ENCODE data around the gene NACC2. TPM values are rescaled to one million over a fixed set of nuclear protein-coding genes. Genes with fewer than 3 reads are reported as not detected.

Gene NACC2
- total RNA-seq, 4 donors from 2014 or later = 71.4 to 209 (median 110) TPM

- H3K27ac ChIP-seq = no peak overlapping the region
- peak; percentile 53 for ATAC-seq
- peaks cover 0 to 19% (median 8%) of the 10 kb centered on the region in 3 donors for H3K4me1 ChIP-seq
- TF ChIP-seq POLR2AphosphoS5 (IDR thresholded peaks at IDR 0.05) = no peak
- TF ChIP-seq POLR2A (IDR thresholded peaks at IDR 0.05) = no peak
- TF ChIP-seq EP300 (IDR thresholded peaks at IDR 0.05) = no peak
- peak in 3 of 4 experiments; percentile 33 to 57 (median 37) for TF ChIP-seq CTCF (IDR thresholded peaks at IDR 0.05)
- no peaks in the 10 kb centered on the region for H3K9me3 ChIP-seq
- no peaks in the 10 kb centered on the region for H3K36me3 ChIP-seq
- H3K4me3 ChIP-seq = peak overlapping the region in 1 of 2 donors; percentile 47
- peaks cover 97% of the 10 kb centered on the region for H3K27me3 ChIP-seq
- 5% methylated on average over 4 to 13 of the region's 69 CpGs for WGBS, 2 donors (ENCODE audit: low coverage in 1 of 2)
Measured at GRCh38 chr9:136133191-136133958, 38.3 kb upstream of the NACC2 start.

DNA sequence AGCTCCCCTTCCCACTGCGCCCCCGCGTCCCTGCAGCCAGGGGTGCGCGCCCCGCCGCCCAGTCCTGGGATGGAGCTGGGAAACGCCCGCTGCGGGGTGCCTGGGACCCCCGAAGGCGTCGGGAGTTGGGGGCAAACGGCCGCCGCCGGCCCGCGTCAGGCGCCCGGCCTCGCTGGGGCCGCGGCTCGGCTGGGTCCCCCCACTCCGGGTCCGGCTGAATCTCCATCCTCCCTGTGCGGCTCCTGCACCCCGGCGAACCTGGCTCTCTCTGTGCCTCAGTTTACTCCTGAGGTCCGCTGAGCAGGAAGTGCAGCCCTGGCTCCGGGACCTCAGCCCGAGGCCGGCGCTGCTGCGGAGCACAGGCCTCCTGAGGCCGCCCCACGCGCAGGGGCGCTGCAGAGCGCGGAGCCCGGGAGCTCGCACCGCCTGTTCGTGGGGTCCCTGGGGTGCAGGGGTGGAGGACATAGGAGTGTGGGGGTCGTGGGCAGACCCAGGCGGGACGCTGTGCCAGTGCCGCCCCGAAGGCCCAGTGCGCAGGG lies 37.5 kb upstream of the NACC2 start:
- H3K27ac ChIP-seq = no peak overlapping the region
- H3K36me3 ChIP-seq = no peaks in the 10 kb centered on the region
- H3K9me3 ChIP-seq = no peaks in the 10 kb centered on the region
- peaks cover 97% of the 10 kb centered on the region for H3K27me3 ChIP-seq
- no peak for ATAC-seq
- WGBS, 2 donors (ENCODE audit: low coverage in 1 of 2) = no CpG with 5 or more reads among the region's 52 CpGs
- TF ChIP-seq POLR2A (IDR thresholded peaks at IDR 0.05) (no peak), CTCF (IDR thresholded peaks at IDR 0.05) (no peak), POLR2AphosphoS5 (IDR thresholded peaks at IDR 0.05) (no peak), EP300 (IDR thresholded peaks at IDR 0.05) (no peak)
- H3K4me3 ChIP-seq = peak overlapping the region in 1 of 2 donors; percentile 47
- peaks cover 0 to 19% (median 8%) of the 10 kb centered on the region in 3 donors for H3K4me1 ChIP-seq

DNA sequence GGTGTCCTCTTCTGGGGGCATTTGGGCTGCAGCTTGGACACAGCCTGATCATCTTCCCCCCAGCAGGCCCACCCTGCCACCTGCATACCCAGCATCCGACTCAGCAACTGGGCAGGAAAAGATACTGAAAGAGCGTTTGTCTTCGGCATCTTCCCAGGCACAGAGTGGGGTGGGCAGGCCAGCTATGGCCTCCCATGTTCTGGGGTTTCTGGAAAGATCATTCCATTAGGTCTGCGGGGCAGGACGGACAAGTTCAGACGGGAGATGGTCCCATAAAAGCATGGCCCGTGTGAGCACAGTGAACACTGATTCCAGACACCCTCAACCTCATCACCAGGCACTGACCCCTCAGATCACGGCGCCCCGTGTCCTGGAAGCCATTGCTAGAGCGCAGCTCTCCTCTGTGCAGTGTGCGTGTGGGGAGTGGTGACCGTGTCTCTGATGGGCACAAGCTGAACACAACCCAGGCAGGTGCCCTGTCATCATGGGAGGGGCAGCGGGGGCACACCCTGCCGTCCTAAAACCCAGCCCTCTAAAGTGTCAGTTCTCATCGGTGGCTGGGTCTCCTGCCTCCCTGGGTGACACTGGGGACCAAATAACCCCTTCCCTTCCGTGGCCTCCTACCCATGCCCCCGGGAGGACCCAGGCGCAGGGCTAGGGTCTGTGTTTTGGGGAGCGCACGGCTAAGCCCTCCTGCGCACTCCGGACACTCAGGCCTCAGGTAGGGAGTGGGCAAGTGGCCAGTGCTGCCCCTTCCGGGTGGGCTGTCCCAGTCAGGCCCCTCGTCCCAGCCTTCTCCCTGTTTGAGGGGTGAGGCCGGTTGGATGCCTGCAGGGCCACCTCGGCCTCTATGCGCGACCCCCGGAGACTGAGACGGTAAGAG lies 36.8 kb upstream of the NACC2 start:
- Histone ChIP-seq H3K9me3 (no peaks in the 10 kb centered on the region), H3K27ac (no peak overlapping the region), H3K27me3 (peaks cover 95% of the 10 kb centered on the region), H3K36me3 (no peaks in the 10 kb centered on the region), H3K4me1 (peaks cover 0 to 19% (median 8%) of the 10 kb centered on the region in 3 donors), H3K4me3 (no peak overlapping the region)
- ATAC-seq = no peak
- no peak for TF ChIP-seq POLR2AphosphoS5 (IDR thresholded peaks at IDR 0.05)
- 54% methylated on average over 4 of the region's 31 CpGs; no CpG with 5 or more reads in 1 of the 2 donors for WGBS, 2 donors (ENCODE audit: low coverage in 1 of 2)

- no peak overlapping the region for H3K27ac ChIP-seq
- no peak overlapping the region for H3K4me3 ChIP-seq
- 51 to 54% methylated on average over 7 to 17 of the region's 17 CpGs for WGBS, 2 donors (ENCODE audit: low coverage in 1 of 2)
- no peaks in the 10 kb centered on the region for H3K9me3 ChIP-seq
- ATAC-seq = no peak
- H3K27me3 ChIP-seq = peaks cover 88% of the 10 kb centered on the region
- TF ChIP-seq POLR2A (IDR thresholded peaks at IDR 0.05) (no peak), CTCF (IDR thresholded peaks at IDR 0.05) (no peak), POLR2AphosphoS5 (IDR thresholded peaks at IDR 0.05) (no peak), EP300 (IDR thresholded peaks at IDR 0.05) (no peak)
- H3K36me3 ChIP-seq = no peaks in the 10 kb centered on the region
- H3K4me1 ChIP-seq = peaks cover 0 to 19% (median 8%) of the 10 kb centered on the region in 3 donors
Measured at GRCh38 chr9:136129176-136129575, 34.1 kb upstream of the NACC2 start.

- TF ChIP-seq EP300 (IDR thresholded peaks at IDR 0.05) (no peak), CTCF (IDR thresholded peaks at IDR 0.05) (no peak), POLR2AphosphoS5 (IDR thresholded peaks at IDR 0.05) (no peak), POLR2A (IDR thresholded peaks at IDR 0.05) (no peak)
- Histone ChIP-seq H3K4me3 (no peak overlapping the region), H3K27me3 (peaks cover 88% of the 10 kb centered on the region), H3K36me3 (no peaks in the 10 kb centered on the region), H3K27ac (no peak overlapping the region), H3K9me3 (no peaks in the 10 kb centered on the region), H3K4me1 (peaks cover 0 to 12% (median 3%) of the 10 kb centered on the region in 3 donors)
- WGBS, 2 donors (ENCODE audit: low coverage in 1 of 2) = 80% methylated on average over 1 of the region's 17 CpGs; no CpG with 5 or more reads in 1 of the 2 donors
- ATAC-seq = no peak
Measured at GRCh38 chr9:136128436-136128835, 33.3 kb upstream of the NACC2 start.

Data from gastroesophageal sphincter (tissue), 4 donors.